HepG2 (cell line): ENCODE data around the gene FTL. TPM values are rescaled to one million over a fixed set of nuclear protein-coding genes. Genes with fewer than 3 reads are reported as not detected.

ENCODE experiments used
- ATAC-seq: fragments of 200-7000 bp; cut with Tn5 transposase; 3 replicates; pipeline ENCODE4 v1.9.1; 2020; ENCODE audit warnings: mild to moderate bottlenecking, moderate library complexity
- BruUV-seq: library from RNA; stranded (reverse); fragments of 400-500 nt; replicated peaks from 2 replicates; lab custom pipeline; 2021; lab: Mats Ljungman, UMichigan
- CTCF ChIA-PET: fragments of 300-600 bp; formaldehyde crosslinking; extraction: SDS; loops from one replicate; lab custom pipeline; 2021; ENCODE audit warnings: low total read pairs, inconsistent platforms, low intra/inter-chr PET ratio; lab: Yijun Ruan, JAX
- POLR2A ChIA-PET: fragments of 350-600 bp; sonication (Branson Sonifier 250); formaldehyde crosslinking; loops from one replicate; lab custom pipeline; 2020; ENCODE audit warnings: antibody characterized with exemption, inconsistent platforms; lab: Yijun Ruan, JAX
- DNase-seq: peaks from one replicate; pipeline ENCODE4 v3.0.0-alpha.2; 2015; ENCODE audit warnings: low spot score
- FAIRE-seq: peaks from 3 replicates; lab custom pipeline; 2011; peaks lifted over from hg19 to GRCh38; lab: Jason Lieb, UNC
- H2AFZ ChIP-seq: one replicate; pipeline ENCODE4 v1.6.1; 2011; ENCODE audit warnings: low read length, inconsistent platforms
- H3K27ac ChIP-seq: fragments of 300-600 bp; 3 replicates; pipeline ENCODE4 v1.8.0; 2011; ENCODE audit warnings: mixed run types, mild to moderate bottlenecking, mixed read lengths, low read length, inconsistent platforms; ENCODE audit not compliant: insufficient read depth; ENCODE audit errors: extremely low read length
- H3K27me3 ChIP-seq, 2 experiments: fragments of 200-600 bp in 1 of 2; 2 replicates in 1 of 2; 3 replicates in 1 of 2; pipeline versions ENCODE4 v1.6.0 to v1.8.0; 2011; ENCODE audit warnings: low read length in 2 of 2, mild to moderate bottlenecking in 2 of 2, moderate library complexity in 2 of 2, inconsistent platforms in 1 of 2; ENCODE audit not compliant: insufficient read depth in 2 of 2, control insufficient read depth in 1 of 2
- H3K36me3 ChIP-seq, 2 experiments: fragments of 200-600 bp in 1 of 2; replicated peaks in 1 of 2; 2 replicates in 1 of 2; 3 replicates in 1 of 2; pipeline versions ENCODE4 v1.5.1 to v1.8.0; 2011; ENCODE audit warnings: low read length in 2 of 2, inconsistent platforms in 1 of 2; ENCODE audit not compliant: insufficient read depth in 2 of 2, control insufficient read depth in 1 of 2
- H3K4me1 ChIP-seq: 2 replicates; pipeline ENCODE4 v1.5.1; 2012; ENCODE audit warnings: low read length, inconsistent platforms; ENCODE audit not compliant: insufficient read depth
- H3K4me2 ChIP-seq: 2 replicates; pipeline ENCODE4 v1.6.0; 2011; ENCODE audit warnings: low read depth, low read length, inconsistent platforms
- H3K4me3 ChIP-seq, 3 experiments: fragments of 200-600 bp in 1 of 3; sonication (generic), shearing (Covaris generic) in 1 of 3; replicated peaks in 1 of 3; 2 replicates each; pipeline ENCODE4 v1.5.1; 2011 to 2016; ENCODE audit warnings: low read length in 3 of 3, inconsistent platforms in 2 of 3, low read depth in 2 of 3, mild to moderate bottlenecking in 2 of 3, control low read depth in 1 of 3, mixed read lengths in 1 of 3; ENCODE audit not compliant: insufficient read depth in 1 of 3
- H3K79me2 ChIP-seq: one replicate; pipeline ENCODE4 v1.6.1; 2011; ENCODE audit warnings: low read length, inconsistent platforms; ENCODE audit not compliant: insufficient read depth
- H3K9ac ChIP-seq: 2 replicates; pipeline ENCODE4 v1.6.0; 2011; ENCODE audit warnings: mild to moderate bottlenecking, low read depth, low read length, inconsistent platforms; ENCODE audit not compliant: insufficient read depth
- H3K9me3 ChIP-seq: 2 replicates; pipeline ENCODE4 v1.5.1; 2012; ENCODE audit warnings: mild to moderate bottlenecking, low read length
- H4K20me1 ChIP-seq: 2 replicates; pipeline ENCODE4 v1.6.0; 2011; ENCODE audit warnings: inconsistent platforms, mild to moderate bottlenecking, low read length, moderate library complexity; ENCODE audit not compliant: insufficient read depth
- SPEN ChIP-seq: sonication (generic); formaldehyde crosslinking; IDR thresholded peaks from 2 replicates; pipeline ENCODE4 v1.5.1; 2020; ENCODE audit warnings: low read depth, mild to moderate bottlenecking, missing genetic modification reagents
- SUZ12 ChIP-seq: fragments of 150-350 bp; IDR thresholded peaks from 2 replicates; pipeline ENCODE4 v1.6.1; 2014; ENCODE audit warnings: low read depth, low read length
- TBP ChIP-seq: sonication (generic); formaldehyde crosslinking; IDR thresholded peaks from 2 replicates; pipeline ENCODE4 v1.5.0; 2020; ENCODE audit warnings: missing genetic modification reagents
- USF2 ChIP-seq, 2 experiments: sonication (generic) in 1 of 2; formaldehyde crosslinking in 1 of 2; IDR thresholded peaks; 2 replicates each; pipeline versions ENCODE4 v1.5.1 to v1.6.1; 2011 to 2020; ENCODE audit warnings: borderline replicate concordance in 1 of 2, low read depth in 1 of 2, low read length in 1 of 2, mild to moderate bottlenecking in 1 of 2, missing genetic modification reagents in 1 of 2, moderate library complexity in 1 of 2
- ZFY ChIP-seq: sonication (generic); formaldehyde crosslinking; IDR thresholded peaks from 2 replicates; pipeline ENCODE4 v1.4.0; 2020; ENCODE audit warnings: missing genetic modification reagents
- ZNF280D ChIP-seq: sonication (generic); formaldehyde crosslinking; IDR thresholded peaks from 2 replicates; pipeline ENCODE4 v1.5.1; 2020; ENCODE audit warnings: mild to moderate bottlenecking, missing genetic modification reagents
- ZNF598 ChIP-seq: sonication (generic); formaldehyde crosslinking; IDR thresholded peaks from 2 replicates; pipeline ENCODE4 v1.5.1; 2020; ENCODE audit warnings: mild to moderate bottlenecking, missing genetic modification reagents, borderline replicate concordance
- whole genome bisulfite sequencing: methylation state at CpG from one replicate; pipeline ENCODE4 v1.1.6; 2017; ENCODE audit warnings: low lambda C conversion rate; 5-methylcytosine and 5-hydroxymethylcytosine counted together
- in situ Hi-C: cut with HindIII; loops from 2 replicates; pipeline ENCODE4 v1.10.0; 2017; ENCODE audit warnings: low pct_unique_long_range_greater_than_20kb; ENCODE audit not compliant: extremely low pct_ligation_motif_present
- intact Hi-C: fragments of 100-400 bp; cut with micrococcal nuclease; formaldehyde crosslinking; loops from one replicate; pipeline ENCODE4 v1.10.0; 2022; ENCODE audit not compliant: unreplicated experiment
- polyA plus RNA-seq, 8 experiments: library from polyadenylated mRNA; depleted of rRNA in 3 of 8; stranded (reverse) in 7 of 8; unstranded in 1 of 8; fragments of >200 nt; fragmentation: Illumina TruSeq in 4 of 8; extraction: Trizol in 4 of 8; gene quantifications; 2 replicates each; pipeline versions ENCODE4 v1.2.1 to v1.2.3, GENCODE V29; 2011 to 2016; ENCODE audit warnings: low read depth in 4 of 8, missing spikeins in 1 of 8, mixed read lengths in 1 of 8; ENCODE audit not compliant: insufficient read depth in 1 of 8
- total RNA-seq, 5 experiments: library from RNA; depleted of rRNA; stranded (reverse); fragments of >200 nt; fragmentation: Illumina TruSeq; extraction: Trizol; gene quantifications; 2 replicates each; pipeline ENCODE4 v1.2.3, GENCODE V29; 2016; ENCODE audit warnings: low read depth in 1 of 5
- TF ChIP-seq, protein P1 (sequence below): sonication (generic); formaldehyde crosslinking; IDR thresholded peaks from 2 replicates; pipeline ENCODE4 v1.9.0; 2021; ENCODE audit warnings: missing genetic modification reagents, borderline replicate concordance
- TF ChIP-seq, protein P2 (sequence below): sonication (generic); formaldehyde crosslinking; IDR thresholded peaks from 2 replicates; pipeline ENCODE4 v1.8.0; 2022; ENCODE audit warnings: mild to moderate bottlenecking, missing genetic modification reagents; ENCODE audit not compliant: insufficient replicate concordance
- TF ChIP-seq, protein P3 (sequence below): IDR thresholded peaks from 2 replicates; pipeline ENCODE4 v1.6.1; 2016; ENCODE audit warnings: mild to moderate bottlenecking, missing biosample characterization, missing genetic modification reagents

The FTL gene
- total and polyA plus RNA-seq, 2 of the 13 experiments (the other 11 are each of a cell fraction or from before 2014, with no cell fraction given), result 2,721 to 8,800 TPM

DNA sequence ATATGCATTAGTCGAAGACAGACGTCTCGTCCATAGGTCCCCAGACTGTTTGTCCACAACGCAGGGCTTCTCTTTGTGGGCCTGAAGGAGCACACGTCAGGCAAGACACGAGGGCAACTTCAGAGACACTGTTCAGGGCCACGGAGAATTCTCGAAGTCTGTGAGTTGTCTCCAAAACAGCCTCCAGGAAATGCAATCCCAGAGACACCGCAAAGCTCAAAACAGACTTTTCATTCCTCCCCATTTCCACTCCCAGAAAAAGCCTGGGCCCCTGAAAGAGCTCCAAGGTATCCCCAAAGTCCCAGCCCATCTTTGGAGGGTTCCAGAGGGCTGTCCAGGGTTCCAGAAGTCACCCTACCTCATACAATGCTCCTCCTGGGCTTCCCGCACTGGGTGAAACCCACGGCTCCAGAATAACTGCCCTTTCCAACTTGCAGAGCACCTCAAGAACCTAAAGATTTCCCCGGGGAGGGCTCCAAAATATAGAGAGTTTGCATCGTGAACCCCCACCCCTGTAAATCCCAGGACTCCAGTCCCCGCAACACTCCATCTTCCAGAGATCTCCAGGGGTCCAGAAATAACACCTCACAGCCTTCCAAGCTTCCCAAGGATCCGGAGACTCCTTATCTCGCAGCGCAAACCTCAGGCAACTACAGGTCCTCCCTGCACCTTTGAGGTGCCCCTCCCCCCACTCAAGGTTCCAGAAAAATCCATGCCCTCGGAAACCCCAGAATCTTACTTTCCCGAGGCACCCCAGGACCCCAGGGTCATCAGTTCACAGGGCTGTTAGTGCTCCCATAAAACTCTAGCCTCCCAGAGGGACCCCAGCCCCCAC is 687 bp upstream of the FTL start:
- in situ Hi-C loops (loop anchor here (5.0 kb wide), 1 partner anchor 92 kb away; the partner anchor contains the start of gene PPP1R15A), intact Hi-C loops (loop anchor here (10.0 kb wide), 2 partner anchors 90 to 180 kb away; partner anchors contain the start of gene PPP1R15A)
- Histone ChIP-seq H4K20me1 (peaks cover 33% of the 10 kb centered on the region), H3K4me1 (peaks cover 57% of the 10 kb centered on the region), H3K4me2 (peak overlapping the region; percentile 97), H3K9ac (peak overlapping the region; percentile 98), H3K36me3 (peaks cover 3 to 18% of the 10 kb centered on the region in 2 experiments), H3K27me3 (no peaks in the 10 kb centered on the region; a peak in 1 of 5 replicates), H3K27ac (peak overlapping the region; percentile 100), H2AFZ (no peak overlapping the region), H3K4me3 (peak overlapping the region; percentile 63 to 80 (median 80)), H3K79me2 (peaks cover 25% of the 10 kb centered on the region), H3K9me3 (no peaks in the 10 kb centered on the region)
- CTCF ChIA-PET, result no interaction called here
- WGBS, result 0% methylated on average over 4 of the region's 19 CpGs
- FAIRE-seq, result no peak
- DNase-seq, result peak; percentile 34
- ATAC-seq, result no peak
- POLR2A ChIA-PET, result interaction anchor here (1.0 to 5.6 kb wide), 17 partner anchors 12 to 489 kb away, joined by 3 to 153 read pairs (median 6); partner anchors contain the start of genes ALDH16A1, BAX, DHDH and GYS1
- TSS peak; percentile 71 for BruUV-seq
- no peak for TF ChIP-seq TBP (CRISPR knock-in tag)
- 0 out of 2 replicates have a peak, but pooled peaks have one; percentile 5 for TF ChIP-seq ZFY (CRISPR knock-in tag)
- TF ChIP-seq ZNF598 (CRISPR knock-in tag), result 0 out of 2 replicates have a peak, but pooled peaks have one; percentile 4
- TF ChIP-seq, protein P1, sequence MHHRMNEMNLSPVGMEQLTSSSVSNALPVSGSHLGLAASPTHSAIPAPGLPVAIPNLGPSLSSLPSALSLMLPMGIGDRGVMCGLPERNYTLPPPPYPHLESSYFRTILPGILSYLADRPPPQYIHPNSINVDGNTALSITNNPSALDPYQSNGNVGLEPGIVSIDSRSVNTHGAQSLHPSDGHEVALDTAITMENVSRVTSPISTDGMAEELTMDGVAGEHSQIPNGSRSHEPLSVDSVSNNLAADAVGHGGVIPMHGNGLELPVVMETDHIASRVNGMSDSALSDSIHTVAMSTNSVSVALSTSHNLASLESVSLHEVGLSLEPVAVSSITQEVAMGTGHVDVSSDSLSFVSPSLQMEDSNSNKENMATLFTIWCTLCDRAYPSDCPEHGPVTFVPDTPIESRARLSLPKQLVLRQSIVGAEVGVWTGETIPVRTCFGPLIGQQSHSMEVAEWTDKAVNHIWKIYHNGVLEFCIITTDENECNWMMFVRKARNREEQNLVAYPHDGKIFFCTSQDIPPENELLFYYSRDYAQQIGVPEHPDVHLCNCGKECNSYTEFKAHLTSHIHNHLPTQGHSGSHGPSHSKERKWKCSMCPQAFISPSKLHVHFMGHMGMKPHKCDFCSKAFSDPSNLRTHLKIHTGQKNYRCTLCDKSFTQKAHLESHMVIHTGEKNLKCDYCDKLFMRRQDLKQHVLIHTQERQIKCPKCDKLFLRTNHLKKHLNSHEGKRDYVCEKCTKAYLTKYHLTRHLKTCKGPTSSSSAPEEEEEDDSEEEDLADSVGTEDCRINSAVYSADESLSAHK (CRISPR knock-in tag), result no peak
- no peak for TF ChIP-seq SUZ12
- TF ChIP-seq, protein P2, sequence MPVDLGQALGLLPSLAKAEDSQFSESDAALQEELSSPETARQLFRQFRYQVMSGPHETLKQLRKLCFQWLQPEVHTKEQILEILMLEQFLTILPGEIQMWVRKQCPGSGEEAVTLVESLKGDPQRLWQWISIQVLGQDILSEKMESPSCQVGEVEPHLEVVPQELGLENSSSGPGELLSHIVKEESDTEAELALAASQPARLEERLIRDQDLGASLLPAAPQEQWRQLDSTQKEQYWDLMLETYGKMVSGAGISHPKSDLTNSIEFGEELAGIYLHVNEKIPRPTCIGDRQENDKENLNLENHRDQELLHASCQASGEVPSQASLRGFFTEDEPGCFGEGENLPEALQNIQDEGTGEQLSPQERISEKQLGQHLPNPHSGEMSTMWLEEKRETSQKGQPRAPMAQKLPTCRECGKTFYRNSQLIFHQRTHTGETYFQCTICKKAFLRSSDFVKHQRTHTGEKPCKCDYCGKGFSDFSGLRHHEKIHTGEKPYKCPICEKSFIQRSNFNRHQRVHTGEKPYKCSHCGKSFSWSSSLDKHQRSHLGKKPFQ, result peak; percentile 31
- peak; percentile 4; the same call in 1 of the 2 replicates for TF ChIP-seq SPEN (CRISPR knock-in tag)
- 0 out of 2 replicates have a peak, but pooled peaks have one; percentile 0 for TF ChIP-seq ZNF280D (CRISPR knock-in tag)
- no peak for TF ChIP-seq USF2 (IDR thresholded peaks at IDR 0.05; ENCODE audit: low read depth, low read length)
- TF ChIP-seq USF2 (CRISPR knock-in tag; IDR thresholded peaks at IDR 0.05; ENCODE audit: borderline replicate concordance), result 0 out of 2 replicates have a peak, but pooled peaks have one; percentile 0
- TF ChIP-seq, protein P3, sequence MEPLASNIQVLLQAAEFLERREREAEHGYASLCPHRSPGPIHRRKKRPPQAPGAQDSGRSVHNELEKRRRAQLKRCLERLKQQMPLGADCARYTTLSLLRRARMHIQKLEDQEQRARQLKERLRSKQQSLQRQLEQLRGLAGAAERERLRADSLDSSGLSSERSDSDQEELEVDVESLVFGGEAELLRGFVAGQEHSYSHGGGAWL, result 0 out of 2 replicates have a peak, but pooled peaks have one; percentile 12
